ENCODE measurements around the gene ADAMTSL1.

Gene ADAMTSL1

DNA sequence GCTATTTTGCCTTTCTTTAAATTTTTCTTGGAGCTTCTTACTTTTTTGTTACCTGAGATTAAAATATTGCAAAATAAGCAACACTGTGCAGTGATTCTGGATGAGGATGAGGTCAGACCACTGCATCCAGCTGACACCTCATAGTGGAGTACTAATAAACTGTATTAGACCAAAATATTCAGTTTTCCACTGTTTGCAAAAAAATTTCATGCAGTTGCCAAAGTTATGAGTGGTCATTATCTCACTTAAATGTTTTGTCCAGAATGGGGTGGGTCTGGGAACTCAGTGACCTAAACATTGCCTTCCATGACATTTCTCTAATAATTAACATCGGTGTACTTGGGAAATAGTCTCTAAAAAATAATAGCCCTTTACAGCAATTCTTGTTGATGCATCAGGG, 143.8 kb downstream of the ADAMTSL1 start:
- TF ChIP-seq, protein P1, sequence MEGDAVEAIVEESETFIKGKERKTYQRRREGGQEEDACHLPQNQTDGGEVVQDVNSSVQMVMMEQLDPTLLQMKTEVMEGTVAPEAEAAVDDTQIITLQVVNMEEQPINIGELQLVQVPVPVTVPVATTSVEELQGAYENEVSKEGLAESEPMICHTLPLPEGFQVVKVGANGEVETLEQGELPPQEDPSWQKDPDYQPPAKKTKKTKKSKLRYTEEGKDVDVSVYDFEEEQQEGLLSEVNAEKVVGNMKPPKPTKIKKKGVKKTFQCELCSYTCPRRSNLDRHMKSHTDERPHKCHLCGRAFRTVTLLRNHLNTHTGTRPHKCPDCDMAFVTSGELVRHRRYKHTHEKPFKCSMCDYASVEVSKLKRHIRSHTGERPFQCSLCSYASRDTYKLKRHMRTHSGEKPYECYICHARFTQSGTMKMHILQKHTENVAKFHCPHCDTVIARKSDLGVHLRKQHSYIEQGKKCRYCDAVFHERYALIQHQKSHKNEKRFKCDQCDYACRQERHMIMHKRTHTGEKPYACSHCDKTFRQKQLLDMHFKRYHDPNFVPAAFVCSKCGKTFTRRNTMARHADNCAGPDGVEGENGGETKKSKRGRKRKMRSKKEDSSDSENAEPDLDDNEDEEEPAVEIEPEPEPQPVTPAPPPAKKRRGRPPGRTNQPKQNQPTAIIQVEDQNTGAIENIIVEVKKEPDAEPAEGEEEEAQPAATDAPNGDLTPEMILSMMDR (conservative IDR thresholded peaks at IDR 0.05): no peak
- no peak overlapping the region for H3K27ac ChIP-seq

DNA sequence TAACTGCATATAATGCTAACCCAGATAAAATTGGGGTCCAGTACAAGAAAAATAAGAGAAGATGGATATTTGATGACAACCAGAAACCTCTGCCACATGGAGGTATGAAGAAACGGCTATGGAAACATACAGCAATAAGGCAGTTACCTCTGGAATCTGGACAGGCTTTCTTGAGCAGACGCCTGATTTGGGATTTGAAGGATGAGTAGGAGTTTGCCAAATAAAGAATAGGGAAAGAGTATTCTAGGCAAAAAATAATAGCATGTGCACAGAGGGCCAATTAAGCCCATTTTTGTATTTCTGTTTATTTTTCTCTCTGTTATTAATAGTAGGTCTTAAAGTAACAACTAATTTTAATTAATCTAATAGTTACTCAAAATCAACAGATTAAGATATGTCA, 144.9 kb downstream of the ADAMTSL1 start:
- TF ChIP-seq, protein P1 (conservative IDR thresholded peaks at IDR 0.05): no peak

DNA sequence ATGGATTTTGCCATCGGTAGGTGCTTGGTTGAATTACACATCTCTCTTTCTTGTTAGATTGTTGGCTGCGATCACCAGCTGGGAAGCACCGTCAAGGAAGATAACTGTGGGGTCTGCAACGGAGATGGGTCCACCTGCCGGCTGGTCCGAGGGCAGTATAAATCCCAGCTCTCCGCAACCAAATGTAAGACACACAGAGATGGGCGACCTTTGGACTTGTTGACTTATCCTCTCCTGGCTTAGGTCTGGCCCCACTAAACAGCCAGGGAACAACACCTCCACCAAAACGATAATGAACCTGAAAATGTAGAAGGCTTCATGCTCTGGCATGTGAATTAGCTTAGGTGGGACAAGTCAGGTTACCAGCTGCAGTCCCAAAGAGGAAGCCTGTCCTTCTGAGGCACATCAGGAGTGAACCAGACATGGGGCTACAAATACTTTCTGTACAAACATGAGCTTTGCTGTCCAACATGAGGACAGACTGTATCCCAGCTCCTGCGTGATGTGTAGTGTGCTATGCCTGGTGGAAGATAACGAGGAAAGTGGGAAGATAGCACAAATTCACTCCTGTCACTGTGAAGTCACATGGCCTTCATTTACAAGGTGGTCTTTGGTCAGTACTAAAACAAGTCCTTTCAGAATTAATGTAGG, 148.4 kb downstream of the ADAMTSL1 start:
- TF ChIP-seq, protein P1 (conservative IDR thresholded peaks at IDR 0.05): no peak
- H3K27ac ChIP-seq: no peak overlapping the region

More for the DNA sequence above, 144.9 kb downstream of the ADAMTSL1 start:
- H3K27ac ChIP-seq: no peak overlapping the region

DNA sequence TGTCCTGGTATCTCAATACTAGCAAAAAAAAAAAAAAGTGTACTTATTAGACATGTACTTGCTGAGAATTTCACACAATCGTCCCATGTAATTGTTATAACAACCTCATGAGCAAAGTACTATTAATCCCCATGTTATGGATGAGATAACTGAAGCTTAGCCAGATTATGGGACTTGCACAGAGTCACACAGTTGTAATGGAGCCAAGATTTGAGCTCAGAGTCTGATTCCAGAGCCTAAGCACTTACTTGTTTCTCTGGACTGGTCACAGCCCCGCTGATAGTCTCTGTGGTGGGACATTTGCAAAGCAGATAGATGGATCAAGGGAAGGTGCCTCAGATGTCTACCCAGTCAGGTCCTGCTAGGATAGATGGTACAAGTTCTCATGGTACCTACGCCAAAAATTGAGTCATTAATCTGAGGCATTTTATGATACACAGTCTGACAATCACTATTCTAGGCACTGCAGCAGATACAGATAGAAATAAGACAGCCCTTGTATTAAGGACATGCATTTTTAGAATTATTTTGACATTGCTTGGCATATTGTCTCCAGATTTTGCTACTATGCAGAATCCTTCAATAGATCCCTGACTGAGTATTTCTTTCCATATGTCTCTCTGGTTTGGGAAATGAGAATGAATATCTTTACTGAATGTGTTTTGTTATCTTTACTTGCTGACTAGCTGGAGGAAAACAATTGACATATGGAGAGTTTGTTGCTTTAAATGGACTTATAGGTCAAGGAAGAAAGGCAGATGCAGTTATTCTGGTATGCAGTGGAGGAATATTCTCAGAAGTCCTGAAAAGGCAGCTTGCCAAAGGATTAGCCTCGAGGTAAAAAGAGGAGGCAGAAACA, 149.5 kb downstream of the ADAMTSL1 start:
- no peak overlapping the region for H3K27ac ChIP-seq
- TF ChIP-seq, protein P1 (conservative IDR thresholded peaks at IDR 0.05): no peak

DNA sequence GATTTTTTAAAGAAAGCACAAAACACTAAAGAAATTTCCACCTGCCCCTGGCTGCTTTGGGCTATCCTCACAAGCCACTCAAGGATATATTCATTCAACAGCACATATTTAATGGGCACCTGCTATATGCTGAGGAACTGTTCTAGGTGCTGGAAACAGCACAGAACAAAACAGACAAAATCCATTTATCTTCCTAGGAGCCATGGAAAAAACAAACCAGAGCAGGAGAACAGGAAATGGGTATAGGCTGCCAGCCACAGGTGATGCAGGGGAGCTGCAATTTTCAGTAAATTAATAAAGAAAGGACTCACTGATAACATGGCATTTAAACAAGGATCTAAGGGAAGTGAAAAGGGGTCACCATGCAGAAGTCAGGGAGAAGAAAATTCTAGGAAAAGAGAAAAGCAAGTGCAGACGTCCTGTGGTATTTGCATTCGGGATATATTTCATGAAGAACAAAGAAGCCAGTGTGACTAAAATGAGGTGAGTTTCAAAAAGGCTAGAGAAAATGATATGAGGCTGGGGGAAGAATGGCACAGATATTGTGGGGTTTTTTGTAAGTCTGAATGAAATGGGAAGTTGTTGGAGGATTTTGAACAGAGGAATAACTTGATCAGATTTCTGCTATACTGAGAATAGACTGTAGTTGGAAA, 152.2 kb downstream of the ADAMTSL1 start:
- no peak overlapping the region for H3K27ac ChIP-seq
- TF ChIP-seq, protein P1 (conservative IDR thresholded peaks at IDR 0.05): peak; percentile 7; the same call in 1 of the 2 replicates

DNA sequence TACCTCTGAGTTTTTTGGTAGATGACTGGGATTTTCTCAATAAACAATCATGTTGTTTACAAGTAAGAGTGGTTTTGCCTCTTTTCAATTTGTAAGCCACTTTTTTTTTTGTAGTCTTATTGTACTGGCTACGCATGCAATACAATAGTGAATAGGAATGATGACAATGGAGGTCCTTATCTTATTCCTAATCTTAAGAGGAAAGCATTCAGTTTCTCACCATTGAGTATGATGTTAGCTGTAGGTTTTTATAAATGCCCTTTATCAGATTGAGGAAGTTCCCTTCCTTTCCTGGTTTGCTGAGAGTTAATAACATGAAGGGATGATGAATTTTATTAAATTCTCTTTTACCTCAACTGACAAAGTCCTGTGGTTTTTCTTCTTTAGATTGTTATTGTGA, 155.2 kb downstream of the ADAMTSL1 start:
- TF ChIP-seq, protein P1 (conservative IDR thresholded peaks at IDR 0.05): no peak
- H3K27ac ChIP-seq: no peak overlapping the region
